Neural progenitor cell (in vitro differentiated cells): ENCODE measurements around the gene CARS2. TPM values are rescaled to one million over a fixed set of nuclear protein-coding genes. Genes with fewer than 3 reads are reported as not detected.

Source experiments
- DNase-seq: peaks from one replicate; pipeline ENCODE4 v3.0.0-alpha.2; 2016; ENCODE audit warnings: low spot score
- H2AFZ ChIP-seq: fragments of 200-600 bp; sonication (generic); replicated peaks from 2 replicates; pipeline ENCODE4 v1.6.1; 2016; ENCODE audit warnings: antibody characterized with exemption
- H3F3A ChIP-seq: fragments of 200-600 bp; sonication (generic); 2 replicates; pipeline ENCODE4 v1.6.1; 2016; ENCODE audit warnings: antibody characterized with exemption, low read depth
- H3K27ac ChIP-seq: fragments of 200-600 bp; sonication (generic); 2 replicates; pipeline ENCODE4 v1.5.1; 2016; ENCODE audit warnings: mild to moderate bottlenecking
- H3K27me3 ChIP-seq: fragments of 200-600 bp; sonication (generic); 2 replicates; pipeline ENCODE4 v1.6.1; 2016; ENCODE audit warnings: mild to moderate bottlenecking, moderate library complexity
- H3K36me3 ChIP-seq: fragments of 200-600 bp; sonication (generic); 2 replicates; pipeline ENCODE4 v1.5.1; 2016
- H3K4me1 ChIP-seq: fragments of 200-600 bp; sonication (generic); 2 replicates; pipeline ENCODE4 v1.6.1; 2016; ENCODE audit warnings: mixed run types
- H3K4me2 ChIP-seq: fragments of 200-600 bp; sonication (generic); 2 replicates; pipeline ENCODE4 v1.6.1; 2016
- H3K4me3 ChIP-seq: fragments of 200-600 bp; sonication (generic); 2 replicates; pipeline ENCODE4 v1.5.1; 2016
- H3K79me2 ChIP-seq: fragments of 200-600 bp; sonication (generic); 2 replicates; pipeline ENCODE4 v1.6.1; 2016; ENCODE audit warnings: low read depth
- H3K9ac ChIP-seq: fragments of 200-600 bp; sonication (generic); 2 replicates; pipeline ENCODE4 v1.6.1; 2016
- H3K9me3 ChIP-seq: fragments of 200-600 bp; sonication (generic); 2 replicates; pipeline ENCODE4 v1.5.1; 2016; ENCODE audit warnings: low read depth
- H4K20me1 ChIP-seq: fragments of 200-600 bp; sonication (generic); 2 replicates; pipeline ENCODE4 v1.6.1; 2016; ENCODE audit warnings: low read depth
- H3K27ac Mint-ChIP-seq: 3 replicates; pipeline ENCODE4 v1.8.0; 2021; ENCODE audit warnings: mixed read lengths
- H3K27me3 Mint-ChIP-seq: 2 replicates; pipeline ENCODE4 v1.8.0; 2022; ENCODE audit warnings: low read depth, mild to moderate bottlenecking, inconsistent platforms, moderate library complexity, mixed read lengths; ENCODE audit not compliant: insufficient read depth
- H3K36me3 Mint-ChIP-seq: 3 replicates; pipeline ENCODE4 v1.8.0; 2021; ENCODE audit warnings: mixed read lengths
- H3K4me1 Mint-ChIP-seq: 3 replicates; pipeline ENCODE4 v1.8.0; 2021; ENCODE audit warnings: mixed read lengths
- H3K4me3 Mint-ChIP-seq: 3 replicates; pipeline ENCODE4 v1.8.0; 2021; ENCODE audit warnings: mild to moderate bottlenecking, moderate library complexity, mixed read lengths
- H3K9me3 Mint-ChIP-seq: 3 replicates; pipeline ENCODE4 v1.8.0; 2020; ENCODE audit warnings: mixed read lengths
- EZH2 ChIP-seq: fragments of 200-600 bp; sonication (generic); IDR thresholded peaks from 2 replicates; pipeline ENCODE4 v1.6.1; 2017; ENCODE audit warnings: antibody characterized with exemption, mild to moderate bottlenecking, moderate library complexity
- EZH2phosphoT487 ChIP-seq: fragments of 200-600 bp; sonication (generic); IDR thresholded peaks from 2 replicates; pipeline ENCODE4 v1.6.1; 2017; ENCODE audit warnings: antibody characterized with exemption
- total RNA-seq: library from RNA; depleted of rRNA; stranded (reverse); fragments of >200 nt; gene quantifications from 2 replicates; pipeline ENCODE4 v1.2.3, GENCODE V29; 2015; ENCODE audit warnings: low replicate concordance
- TF ChIP-seq, protein P1 (sequence below): fragments of 200-600 bp; sonication (generic); IDR thresholded peaks from 2 replicates; pipeline ENCODE4 v1.5.1; 2017; ENCODE audit warnings: antibody characterized with exemption, mild to moderate bottlenecking

CARS2 gene
- total RNA-seq, 1 donor from 2014 or later, result 50.0 TPM

DNA sequence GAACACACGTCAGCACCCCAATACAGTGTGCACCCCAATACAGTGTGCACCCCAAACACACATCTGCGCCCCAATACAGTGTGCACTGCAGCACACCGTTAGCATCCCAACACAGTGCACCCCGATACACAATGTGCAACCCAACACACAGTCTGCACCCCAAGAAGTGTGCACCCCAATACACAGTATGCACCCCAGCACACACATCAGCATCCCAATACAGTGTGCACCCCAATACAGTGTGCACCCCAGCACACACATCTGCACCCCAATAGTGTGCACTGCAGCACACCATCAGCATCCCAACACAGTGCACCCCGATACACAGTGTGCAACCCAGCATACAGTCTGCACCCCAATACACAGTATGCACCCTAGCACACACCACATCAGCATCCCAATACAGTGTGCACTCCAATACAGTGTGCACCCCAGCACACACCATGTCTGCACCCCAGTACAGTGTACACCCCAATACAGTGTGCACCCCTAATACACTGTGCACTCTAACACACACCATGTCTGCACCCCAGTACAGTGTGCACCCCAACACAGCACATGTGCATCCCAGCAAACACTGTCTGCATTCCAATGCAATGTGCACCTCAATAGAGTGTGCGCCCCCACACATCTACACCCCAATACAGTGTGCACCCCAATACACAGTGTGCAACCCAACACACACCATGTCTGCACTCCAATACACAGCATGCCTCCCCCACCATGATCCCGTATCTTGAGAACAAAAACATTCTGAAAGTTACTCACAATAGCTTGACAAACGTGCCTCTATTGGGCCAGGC, 855 bp upstream of the CARS2 start:
- no peaks in the 10 kb centered on the region for H4K20me1 ChIP-seq
- peaks cover 33% of the 10 kb centered on the region for H3F3A ChIP-seq
- H3K4me2 ChIP-seq, result peak overlapping the region; percentile 77
- peaks cover 2% of the 10 kb centered on the region for H3K36me3 ChIP-seq
- H3K79me2 ChIP-seq, result peaks cover 34% of the 10 kb centered on the region
- H3K27ac ChIP-seq, result no peak overlapping the region
- no peak for DNase-seq
- Mint-ChIP-seq H3K27ac (peak overlapping the region; percentile 86), H3K27me3 (peaks cover 11% of the 10 kb centered on the region), H3K4me3 (peak overlapping the region; percentile 80), H3K4me1 (peaks cover 47% of the 10 kb centered on the region), H3K9me3 (no peaks in the 10 kb centered on the region), H3K36me3 (peaks cover 4% of the 10 kb centered on the region)
- H3K27me3 ChIP-seq, result no peaks in the 10 kb centered on the region
- no peak for TF ChIP-seq EZH2phosphoT487
- TF ChIP-seq EZH2, result no peak
- TF ChIP-seq, protein P1, sequence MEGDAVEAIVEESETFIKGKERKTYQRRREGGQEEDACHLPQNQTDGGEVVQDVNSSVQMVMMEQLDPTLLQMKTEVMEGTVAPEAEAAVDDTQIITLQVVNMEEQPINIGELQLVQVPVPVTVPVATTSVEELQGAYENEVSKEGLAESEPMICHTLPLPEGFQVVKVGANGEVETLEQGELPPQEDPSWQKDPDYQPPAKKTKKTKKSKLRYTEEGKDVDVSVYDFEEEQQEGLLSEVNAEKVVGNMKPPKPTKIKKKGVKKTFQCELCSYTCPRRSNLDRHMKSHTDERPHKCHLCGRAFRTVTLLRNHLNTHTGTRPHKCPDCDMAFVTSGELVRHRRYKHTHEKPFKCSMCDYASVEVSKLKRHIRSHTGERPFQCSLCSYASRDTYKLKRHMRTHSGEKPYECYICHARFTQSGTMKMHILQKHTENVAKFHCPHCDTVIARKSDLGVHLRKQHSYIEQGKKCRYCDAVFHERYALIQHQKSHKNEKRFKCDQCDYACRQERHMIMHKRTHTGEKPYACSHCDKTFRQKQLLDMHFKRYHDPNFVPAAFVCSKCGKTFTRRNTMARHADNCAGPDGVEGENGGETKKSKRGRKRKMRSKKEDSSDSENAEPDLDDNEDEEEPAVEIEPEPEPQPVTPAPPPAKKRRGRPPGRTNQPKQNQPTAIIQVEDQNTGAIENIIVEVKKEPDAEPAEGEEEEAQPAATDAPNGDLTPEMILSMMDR, result no peak
- peak overlapping the region; percentile 95 for H3K4me3 ChIP-seq
- no peak overlapping the region for H2AFZ ChIP-seq
- peaks cover 10% of the 10 kb centered on the region for H3K4me1 ChIP-seq
- H3K9me3 ChIP-seq, result no peaks in the 10 kb centered on the region
- H3K9ac ChIP-seq, result no peak overlapping the region

DNA sequence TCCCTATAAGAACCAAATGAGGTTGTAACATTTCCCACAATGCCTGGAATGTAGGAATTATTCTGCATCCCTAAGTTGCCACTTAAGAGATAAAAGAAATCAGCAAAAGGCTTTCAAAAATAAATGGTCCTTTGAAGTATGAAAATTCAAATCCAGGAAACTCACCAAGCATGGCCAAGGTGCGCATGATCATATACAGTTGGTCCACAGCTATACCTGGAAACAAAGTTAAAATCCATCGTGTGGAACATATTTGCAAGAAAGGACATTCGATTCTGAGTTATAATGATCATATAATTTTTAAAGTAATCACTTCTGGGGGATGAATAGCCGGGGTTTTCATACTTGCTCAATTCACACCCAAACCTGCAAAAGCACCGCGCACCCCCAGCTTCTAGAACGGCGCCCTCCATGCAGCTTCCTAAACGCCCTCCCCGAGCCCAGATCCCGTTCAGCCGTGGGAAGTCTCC, 525 bp downstream of the CARS2 start:
- peak overlapping the region; percentile 58 for H2AFZ ChIP-seq

DNA sequence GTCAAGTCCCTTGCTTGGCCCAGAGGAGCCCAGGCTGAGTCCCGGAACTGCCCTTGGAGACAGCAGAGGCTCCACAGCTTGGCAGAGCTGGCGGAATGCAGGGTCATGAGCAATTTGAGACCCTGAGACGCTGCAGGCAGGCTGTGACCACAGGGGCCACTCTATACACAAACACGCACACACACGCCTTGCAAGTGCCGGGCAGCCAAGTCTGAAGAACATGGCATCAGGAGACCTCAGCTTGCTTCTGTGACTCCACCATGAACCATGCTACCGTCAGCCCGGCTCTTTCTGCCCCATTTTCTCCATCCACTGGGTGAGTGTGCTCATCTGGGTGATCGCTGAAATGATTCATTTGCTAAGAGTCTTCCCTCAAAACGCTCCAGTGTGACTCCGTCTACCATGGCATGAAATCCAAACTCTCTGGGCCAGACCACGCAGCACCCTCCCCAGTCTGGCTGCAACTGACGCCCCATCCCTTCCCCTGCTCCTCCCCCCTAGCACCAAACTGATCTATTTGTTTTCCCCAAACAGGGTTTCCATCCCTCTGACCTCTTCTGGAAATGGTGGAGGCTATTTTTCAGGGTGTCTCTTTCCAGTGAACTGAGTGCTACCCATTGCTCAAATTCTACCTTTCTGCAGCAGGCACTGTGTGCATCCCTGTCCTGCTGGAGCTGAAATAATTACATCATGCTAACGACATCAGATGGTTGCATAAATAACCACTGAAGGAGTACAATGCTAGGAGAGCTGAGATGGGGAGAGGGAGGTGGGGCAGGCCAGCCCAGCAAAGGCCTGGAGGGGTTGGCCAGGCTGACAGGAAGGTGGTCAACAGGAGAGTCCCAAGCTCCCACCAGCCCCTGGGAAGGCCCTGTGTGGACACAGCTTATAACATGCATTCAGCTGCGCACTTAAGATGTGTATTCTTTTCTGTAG, 3.1 kb downstream of the CARS2 start:
- Mint-ChIP-seq H3K9me3 (no peaks in the 10 kb centered on the region), H3K27me3 (peaks cover 13% of the 10 kb centered on the region), H3K4me1 (peaks cover 35% of the 10 kb centered on the region), H3K36me3 (peaks cover 22% of the 10 kb centered on the region), H3K4me3 (peak overlapping the region; percentile 24), H3K27ac (no peak overlapping the region)
- Histone ChIP-seq H3K4me2 (no peak overlapping the region), H3F3A (peaks cover 17% of the 10 kb centered on the region), H3K79me2 (peaks cover 31% of the 10 kb centered on the region), H3K4me1 (peaks cover 6% of the 10 kb centered on the region), H3K27ac (no peak overlapping the region), H3K27me3 (no peaks in the 10 kb centered on the region), H2AFZ (no peak overlapping the region), H3K4me3 (no peak overlapping the region), H3K9ac (no peak overlapping the region), H4K20me1 (peaks cover 3% of the 10 kb centered on the region), H3K36me3 (peaks cover 5% of the 10 kb centered on the region), H3K9me3 (no peaks in the 10 kb centered on the region)
- DNase-seq, result no peak
- TF ChIP-seq EZH2 (no peak), EZH2phosphoT487 (no peak)
- TF ChIP-seq, protein P1, result no peak

More for the DNA sequence above, 525 bp downstream of the CARS2 start:
- Mint-ChIP-seq H3K9me3 (no peaks in the 10 kb centered on the region), H3K4me3 (peak overlapping the region; percentile 95), H3K27ac (peak overlapping the region; percentile 97), H3K4me1 (peaks cover 38% of the 10 kb centered on the region), H3K36me3 (peaks cover 8% of the 10 kb centered on the region), H3K27me3 (peaks cover 11% of the 10 kb centered on the region)
- Histone ChIP-seq H3K36me3 (peaks cover 5% of the 10 kb centered on the region), H3K4me1 (peaks cover 6% of the 10 kb centered on the region), H3K27me3 (no peaks in the 10 kb centered on the region), H4K20me1 (peaks cover 2% of the 10 kb centered on the region), H3K4me2 (peak overlapping the region; percentile 89), H3K4me3 (peak overlapping the region; percentile 95), H3K27ac (no peak overlapping the region), H3K79me2 (peaks cover 35% of the 10 kb centered on the region), H3F3A (peaks cover 19% of the 10 kb centered on the region), H3K9ac (peak overlapping the region; percentile 79), H3K9me3 (no peaks in the 10 kb centered on the region)
- DNase-seq, result no peak
- TF ChIP-seq EZH2, result no peak
- TF ChIP-seq EZH2phosphoT487, result no peak
- TF ChIP-seq, protein P1, result no peak
